Measurements from ENCODE around the gene TAF11L8.
"Not testable (repeated sequence)": the region's sequence is repeated elsewhere in the genome, so short reads cannot be mapped to it uniquely, and the experiment has no call there.

- not testable (repeated sequence) for TF ChIP-seq CTCF, POLR2A (IDR thresholded peaks at IDR 0.05)
Observed at GRCh38 chr5:17585658-17586057, 5.1 kb downstream of the TAF11L8 start, which contains the start of gene TAF11L7.
